ENCODE results near the gene PNPLA3.

Gene PNPLA3

DNA sequence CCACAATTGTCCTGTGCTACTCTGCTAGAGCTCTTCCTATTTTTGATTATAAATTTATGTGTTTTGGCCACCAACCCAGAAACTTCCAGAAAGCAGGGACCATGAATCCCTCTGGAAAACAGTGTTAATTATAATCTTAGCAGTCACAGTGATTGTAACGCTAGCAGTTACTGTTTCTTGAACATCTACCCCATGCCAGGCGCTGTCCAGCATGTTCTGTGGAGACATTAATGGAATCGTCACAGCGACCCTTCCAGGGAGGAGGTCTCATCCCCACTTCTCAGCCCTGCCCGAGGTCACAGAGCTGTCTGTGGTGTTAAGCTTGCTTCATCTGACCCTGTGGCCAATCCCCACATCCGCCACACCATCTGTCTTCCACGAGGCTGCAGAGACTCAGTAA, 17.9 kb upstream of the PNPLA3 start:
- H4K20me1 ChIP-seq (ENCODE audit: insufficient read depth, low read length): peaks cover 3% of the 10 kb centered on the region
- no peak overlapping the region for H3K4me3 ChIP-seq (ENCODE audit: low read depth in 1 of 2, low read length in 2 of 2)
- no peaks in the 10 kb centered on the region for H3K27me3 ChIP-seq (ENCODE audit: insufficient read depth, low read length, poor library complexity)
- TF ChIP-seq EZH2 (IDR thresholded peaks at IDR 0.05; ENCODE audit: borderline replicate concordance, low read depth, low read length, severe bottlenecking) (no peak), CTCF (IDR thresholded peaks at IDR 0.05; ENCODE audit: borderline replicate concordance, extremely low read depth, low read length, poor library complexity, severe bottlenecking) (no peak)
- no peak overlapping the region for H3K4me2 ChIP-seq (ENCODE audit: insufficient read depth, low read length)
- no peak overlapping the region for H3K9ac ChIP-seq (ENCODE audit: low read depth, low read length)
- no peak for ATAC-seq (ENCODE audit: insufficient read depth, low read depth)
- H3K27ac ChIP-seq (ENCODE audit: low read length): no peak overlapping the region
- no peaks in the 10 kb centered on the region for H3K36me3 ChIP-seq (ENCODE audit: insufficient read depth, low read length)
- DNase-seq: no peak
- H3K9me3 ChIP-seq (ENCODE audit: insufficient read depth, low read length, severe bottlenecking): no peaks in the 10 kb centered on the region
- H3K79me2 ChIP-seq (ENCODE audit: insufficient read depth, low read length): no peaks in the 10 kb centered on the region
- H2AFZ ChIP-seq (ENCODE audit: low read depth, low read length): no peak overlapping the region
- no peaks in the 10 kb centered on the region for H3K4me1 ChIP-seq (ENCODE audit: insufficient read depth, low read length)

DNA sequence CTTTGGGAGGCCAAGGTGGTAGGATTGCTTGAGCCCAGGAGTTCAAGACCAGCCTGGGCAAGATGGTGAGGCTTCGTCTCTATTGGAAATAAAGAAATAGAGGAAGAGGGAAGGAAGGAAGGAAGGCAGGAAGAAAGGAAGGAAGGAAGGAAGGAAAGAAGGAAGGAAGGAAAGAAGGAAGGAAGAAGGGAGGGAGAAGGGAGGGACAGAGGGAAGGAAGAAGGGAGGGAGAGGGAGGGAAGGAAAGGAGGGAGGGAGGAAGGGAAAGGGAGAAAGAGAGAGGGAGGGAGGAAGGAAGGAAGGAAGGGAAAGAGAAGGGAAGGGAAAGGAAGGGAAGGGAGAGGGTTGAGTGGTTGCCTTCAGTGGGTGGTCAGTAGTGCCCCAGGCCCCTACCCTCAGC, 13.9 kb upstream of the PNPLA3 start:
- Histone ChIP-seq H3K9ac (ENCODE audit: low read depth, low read length) (no peak overlapping the region), H3K36me3 (ENCODE audit: insufficient read depth, low read length) (no peaks in the 10 kb centered on the region), H3K79me2 (ENCODE audit: insufficient read depth, low read length) (no peaks in the 10 kb centered on the region), H3K4me2 (ENCODE audit: insufficient read depth, low read length) (no peak overlapping the region), H3K4me1 (ENCODE audit: insufficient read depth, low read length) (no peaks in the 10 kb centered on the region), H4K20me1 (ENCODE audit: insufficient read depth, low read length) (peaks cover 3% of the 10 kb centered on the region), H3K4me3 (ENCODE audit: low read depth in 1 of 2, low read length in 2 of 2) (no peak overlapping the region), H3K9me3 (ENCODE audit: insufficient read depth, low read length, severe bottlenecking) (no peaks in the 10 kb centered on the region), H3K27me3 (ENCODE audit: insufficient read depth, low read length, poor library complexity) (no peaks in the 10 kb centered on the region), H2AFZ (ENCODE audit: low read depth, low read length) (no peak overlapping the region), H3K27ac (ENCODE audit: low read length) (no peak overlapping the region)
- no peak for DNase-seq
- TF ChIP-seq CTCF (IDR thresholded peaks at IDR 0.05; ENCODE audit: borderline replicate concordance, extremely low read depth, low read length, poor library complexity, severe bottlenecking) (no peak), EZH2 (IDR thresholded peaks at IDR 0.05; ENCODE audit: borderline replicate concordance, low read depth, low read length, severe bottlenecking) (no peak)
- no peak for ATAC-seq (ENCODE audit: insufficient read depth, low read depth)

GRCh38 chr22:43910178-43910695, 13.4 kb upstream of the PNPLA3 start:
- H3K4me1 ChIP-seq (ENCODE audit: insufficient read depth, low read length): no peaks in the 10 kb centered on the region
- no peak overlapping the region for H3K4me3 ChIP-seq (ENCODE audit: low read depth in 1 of 2, low read length in 2 of 2)
- no peak overlapping the region for H3K27ac ChIP-seq (ENCODE audit: low read length)
- H3K4me2 ChIP-seq (ENCODE audit: insufficient read depth, low read length): no peak overlapping the region
- H3K9me3 ChIP-seq (ENCODE audit: insufficient read depth, low read length, severe bottlenecking): no peaks in the 10 kb centered on the region
- H4K20me1 ChIP-seq (ENCODE audit: insufficient read depth, low read length): peaks cover 3% of the 10 kb centered on the region
- no peak overlapping the region for H3K9ac ChIP-seq (ENCODE audit: low read depth, low read length)
- no peaks in the 10 kb centered on the region for H3K36me3 ChIP-seq (ENCODE audit: insufficient read depth, low read length)
- H3K79me2 ChIP-seq (ENCODE audit: insufficient read depth, low read length): no peaks in the 10 kb centered on the region
- DNase-seq (no peak), ATAC-seq (ENCODE audit: insufficient read depth, low read depth) (no peak)
- no peaks in the 10 kb centered on the region for H3K27me3 ChIP-seq (ENCODE audit: insufficient read depth, low read length, poor library complexity)
- TF ChIP-seq CTCF (IDR thresholded peaks at IDR 0.05; ENCODE audit: borderline replicate concordance, extremely low read depth, low read length, poor library complexity, severe bottlenecking) (no peak), EZH2 (IDR thresholded peaks at IDR 0.05; ENCODE audit: borderline replicate concordance, low read depth, low read length, severe bottlenecking) (no peak)
- H2AFZ ChIP-seq (ENCODE audit: low read depth, low read length): no peak overlapping the region

- no peaks in the 10 kb centered on the region for H3K27me3 ChIP-seq (ENCODE audit: insufficient read depth, low read length, poor library complexity)
- no peaks in the 10 kb centered on the region for H3K79me2 ChIP-seq (ENCODE audit: insufficient read depth, low read length)
- no peaks in the 10 kb centered on the region for H3K9me3 ChIP-seq (ENCODE audit: insufficient read depth, low read length, severe bottlenecking)
Observed at GRCh38 chr22:43911351-43911750, 12.3 kb upstream of the PNPLA3 start.

More at GRCh38 chr22:43911351-43911750, 12.3 kb upstream of the PNPLA3 start:
- no peaks in the 10 kb centered on the region for H3K36me3 ChIP-seq (ENCODE audit: insufficient read depth, low read length)
- ATAC-seq (ENCODE audit: insufficient read depth, low read depth) (no peak), DNase-seq (no peak)
- no peak overlapping the region for H2AFZ ChIP-seq (ENCODE audit: low read depth, low read length)
- TF ChIP-seq CTCF (IDR thresholded peaks at IDR 0.05; ENCODE audit: borderline replicate concordance, extremely low read depth, low read length, poor library complexity, severe bottlenecking) (no peak), EZH2 (IDR thresholded peaks at IDR 0.05; ENCODE audit: borderline replicate concordance, low read depth, low read length, severe bottlenecking) (no peak)
- H3K9ac ChIP-seq (ENCODE audit: low read depth, low read length): no peak overlapping the region
- no peak overlapping the region for H3K27ac ChIP-seq (ENCODE audit: low read length)
- H3K4me2 ChIP-seq (ENCODE audit: insufficient read depth, low read length): no peak overlapping the region
- H3K4me1 ChIP-seq (ENCODE audit: insufficient read depth, low read length): no peaks in the 10 kb centered on the region
- peaks cover 3% of the 10 kb centered on the region; the same call in 1 of the 2 replicates for H4K20me1 ChIP-seq (ENCODE audit: insufficient read depth, low read length)
- no peak overlapping the region for H3K4me3 ChIP-seq (ENCODE audit: low read depth in 1 of 2, low read length in 2 of 2)

Data from DND-41 (cell line).